Anterior cingulate cortex (tissue), 58 donors: ENCODE results near the gene RNF150.
"Not testable (repeated sequence)": the region's sequence is repeated elsewhere in the genome, so short reads cannot be mapped to it uniquely, and the experiment has no call there.

Experiments
- DNase-seq, 58 donors: peaks; one replicate each; lab custom pipeline; 2025; lab: John Stamatoyannopoulos, UW

RNF150 gene

DNA sequence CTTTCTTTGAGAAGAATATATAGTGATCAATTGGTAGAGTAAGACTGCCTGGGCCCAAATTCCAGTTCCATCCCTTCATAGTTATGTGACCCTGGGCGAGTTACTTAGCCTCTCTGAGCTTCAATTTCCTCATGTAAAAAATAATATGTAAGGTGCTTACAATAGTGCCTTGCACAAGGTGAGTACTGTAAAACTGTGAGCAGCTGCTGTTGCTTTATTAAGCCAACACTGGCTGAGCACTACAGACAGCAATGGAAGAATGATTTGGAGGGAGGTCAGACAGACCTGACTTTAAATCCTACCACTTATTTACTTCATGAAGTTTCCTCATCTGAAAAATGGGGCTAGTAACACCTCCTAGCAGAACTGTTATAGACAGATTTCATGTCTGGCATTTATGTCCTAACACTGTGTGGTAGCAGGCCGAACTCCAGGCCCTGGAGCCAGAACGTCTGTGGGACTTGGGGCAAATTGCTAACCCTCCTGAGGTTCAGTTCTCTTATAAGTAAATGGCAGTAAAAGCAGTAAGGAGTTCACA lies 53.8 kb downstream of the RNF150 start:
- no peak for DNase-seq

- no peak for DNase-seq
These were observed 54.4 kb downstream of the RNF150 start for GRCh38 chr4:141078871-141079270.

GRCh38 chr4:141077611-141078225 lies 55.6 kb downstream of the RNF150 start:
- no peak for DNase-seq

- no peak for DNase-seq
These were observed 57.7 kb downstream of the RNF150 start for GRCh38 chr4:141075553-141075952.

GRCh38 chr4:141074098-141074878 lies 59.0 kb downstream of the RNF150 start:
- DNase-seq: no peak

- DNase-seq: no peak
These were observed 66.6 kb downstream of the RNF150 start for GRCh38 chr4:141066690-141067089.

GRCh38 chr4:141065872-141066271 lies 67.4 kb downstream of the RNF150 start:
- no peak for DNase-seq

DNA sequence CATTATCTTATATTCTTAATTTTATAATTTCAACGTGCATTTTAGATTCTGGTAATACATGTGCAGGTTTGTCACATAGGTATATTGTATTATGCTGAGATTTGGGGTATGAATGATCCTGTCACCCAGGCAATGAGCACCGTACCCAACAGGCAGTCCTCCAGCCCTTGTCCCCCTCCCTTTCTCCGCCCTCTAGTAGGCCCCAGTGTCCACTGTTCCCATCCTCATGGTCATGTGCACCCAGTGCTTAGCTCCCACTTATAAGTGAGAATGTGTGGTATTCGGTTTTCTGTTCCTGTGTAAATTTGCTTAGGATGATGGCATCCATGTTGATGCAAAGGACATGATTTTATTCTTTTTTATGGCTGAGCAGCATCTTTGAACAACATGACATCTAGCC lies 70.6 kb downstream of the RNF150 start:
- DNase-seq: no peak

DNA sequence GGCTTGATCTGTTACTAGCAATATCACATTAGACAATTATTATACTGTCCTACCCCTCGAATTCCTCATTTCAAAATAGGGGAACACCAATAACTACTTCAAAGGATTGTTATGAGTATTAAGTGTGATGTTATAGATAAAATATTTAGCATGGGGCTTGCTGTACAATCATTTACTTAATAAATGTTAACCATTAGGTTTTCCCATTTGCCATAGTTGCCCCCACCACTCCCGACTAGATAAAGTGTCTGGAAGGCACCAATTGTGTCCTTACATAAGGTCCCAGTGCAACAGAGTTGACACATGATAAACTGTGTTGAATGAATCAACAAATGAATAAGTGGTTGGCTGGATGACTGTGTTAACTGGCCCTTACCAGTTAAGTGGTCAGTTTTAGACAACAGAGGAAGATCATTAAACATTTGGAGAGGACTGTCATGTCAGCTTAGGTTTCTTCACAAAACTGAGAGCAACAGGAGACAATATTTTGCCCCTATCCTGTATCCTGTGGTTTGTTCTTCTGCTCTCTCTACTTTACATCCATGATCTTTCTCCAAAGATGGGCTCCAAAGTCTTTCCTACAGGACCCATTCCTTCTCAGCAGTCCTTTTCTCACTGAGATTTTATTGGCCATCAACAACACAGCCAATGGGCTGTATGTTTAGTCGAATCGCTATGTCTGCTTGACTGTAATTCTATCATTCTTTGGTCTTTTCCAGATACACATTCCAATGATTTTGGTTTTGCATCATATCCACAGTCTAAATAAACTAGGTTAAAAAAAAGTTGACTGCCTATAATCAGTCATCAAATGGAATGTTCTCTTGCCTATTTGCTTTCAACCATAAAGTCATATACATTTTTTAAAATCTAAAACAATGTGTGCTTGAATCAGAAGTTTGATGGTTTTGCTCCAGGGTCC lies 74.4 kb downstream of the RNF150 start:
- no peak for DNase-seq

- DNase-seq: no peak
These were observed 75.7 kb downstream of the RNF150 start for GRCh38 chr4:141057582-141057981.

GRCh38 chr4:141056473-141056872 lies 76.8 kb downstream of the RNF150 start:
- DNase-seq: no peak

DNA sequence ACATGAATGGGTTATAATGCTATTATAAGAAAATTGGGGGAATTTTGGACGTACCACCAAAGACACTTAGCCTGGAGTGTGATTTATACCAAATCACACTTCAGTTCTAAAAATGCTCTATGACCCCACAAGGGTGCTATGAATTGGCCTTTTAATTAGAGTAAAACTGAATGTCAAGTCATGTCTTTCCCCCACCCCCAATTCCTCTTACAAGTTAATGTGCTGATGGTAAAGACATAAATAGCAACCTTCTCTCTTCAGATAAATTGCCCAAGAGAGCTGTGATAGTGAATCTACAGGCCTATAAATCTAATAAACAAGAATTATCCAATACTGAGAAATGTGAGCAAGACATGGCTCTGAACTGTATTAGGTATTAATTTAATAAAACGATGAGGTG lies 78.8 kb downstream of the RNF150 start:
- no peak for DNase-seq

DNA sequence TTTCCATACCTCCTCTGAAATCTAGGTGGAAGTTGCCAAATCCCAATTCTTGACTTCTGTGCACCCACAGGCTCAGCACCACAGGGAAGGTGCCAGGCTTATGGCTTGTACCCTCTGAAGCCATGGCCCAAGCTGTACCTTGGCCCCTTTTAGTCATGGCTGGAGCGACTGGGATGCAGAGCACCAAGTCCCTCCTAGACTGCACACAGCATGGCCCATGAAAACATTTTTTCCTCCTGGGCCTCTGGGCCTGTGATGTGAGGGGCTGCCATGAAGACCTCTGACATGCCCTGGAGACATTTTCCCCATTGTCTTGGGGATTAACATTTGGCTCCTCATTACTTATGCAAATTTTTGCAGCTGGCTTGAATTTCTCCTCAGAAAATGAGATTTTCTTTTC lies 82.3 kb downstream of the RNF150 start:
- DNase-seq: not testable (repeated sequence)

- no peak for DNase-seq
These were observed 85.9 kb downstream of the RNF150 start for GRCh38 chr4:141047228-141047884.

DNA sequence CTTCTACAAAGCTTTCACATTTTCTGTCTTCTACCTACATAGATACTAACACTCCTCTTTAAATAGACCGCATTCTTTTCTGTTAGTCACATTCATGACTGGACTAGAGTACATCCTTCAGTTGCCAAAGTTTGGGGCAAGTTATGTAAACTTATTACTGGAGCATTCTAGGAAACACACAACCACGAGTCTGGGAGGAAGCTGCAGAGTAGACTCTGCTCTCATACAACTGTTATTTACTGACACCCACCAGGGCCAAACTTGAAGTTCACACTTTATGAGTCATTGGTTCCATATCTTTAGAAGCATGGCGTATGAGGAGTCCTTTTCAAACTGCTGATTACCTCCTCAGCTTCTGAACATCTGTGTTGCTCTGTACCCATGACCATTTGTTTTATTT lies 87.0 kb downstream of the RNF150 start:
- DNase-seq: peak in 6 of 58 donors; percentile 1 to 48 (median 13)

DNA sequence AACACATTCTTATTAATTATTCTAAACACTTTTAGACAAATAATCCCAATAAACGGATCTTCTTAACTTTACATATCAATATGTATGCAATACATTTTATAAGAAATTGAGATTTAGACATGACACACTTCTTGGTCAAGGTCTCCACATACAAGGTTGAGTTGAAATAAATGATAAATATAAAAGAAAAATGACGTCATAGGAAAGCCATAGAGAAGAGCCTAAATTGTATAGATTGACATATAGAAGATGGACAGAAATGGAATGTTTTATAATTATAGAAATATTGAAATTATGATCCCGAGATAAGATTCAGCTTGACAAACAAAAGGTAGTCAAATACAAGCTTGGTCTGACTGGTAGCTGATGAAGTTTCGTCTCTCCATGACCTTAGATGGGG lies 87.4 kb downstream of the RNF150 start:
- no peak for DNase-seq

- DNase-seq: no peak
These were observed 92.2 kb downstream of the RNF150 start for GRCh38 chr4:141041021-141041476.

DNA sequence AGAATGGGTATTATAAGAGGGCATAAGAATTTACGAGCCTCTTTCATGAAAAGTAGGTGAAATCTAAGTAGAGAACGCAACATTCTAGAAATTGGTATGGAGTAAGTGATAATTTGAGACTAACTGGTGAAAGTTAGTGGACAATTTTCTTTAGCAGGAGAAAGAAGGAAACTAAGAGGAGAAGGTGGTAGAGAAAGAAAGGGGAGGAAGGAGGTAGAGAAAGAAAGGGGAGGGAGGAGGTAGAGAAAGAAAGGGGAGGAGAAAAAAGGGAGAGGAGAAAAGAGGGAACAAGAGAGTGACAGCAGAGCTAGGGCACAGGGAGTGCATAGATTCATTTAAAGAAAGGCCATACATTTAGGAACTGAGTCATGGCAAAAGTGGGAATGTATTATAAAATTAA lies 94.1 kb downstream of the RNF150 start:
- no peak for DNase-seq

DNA sequence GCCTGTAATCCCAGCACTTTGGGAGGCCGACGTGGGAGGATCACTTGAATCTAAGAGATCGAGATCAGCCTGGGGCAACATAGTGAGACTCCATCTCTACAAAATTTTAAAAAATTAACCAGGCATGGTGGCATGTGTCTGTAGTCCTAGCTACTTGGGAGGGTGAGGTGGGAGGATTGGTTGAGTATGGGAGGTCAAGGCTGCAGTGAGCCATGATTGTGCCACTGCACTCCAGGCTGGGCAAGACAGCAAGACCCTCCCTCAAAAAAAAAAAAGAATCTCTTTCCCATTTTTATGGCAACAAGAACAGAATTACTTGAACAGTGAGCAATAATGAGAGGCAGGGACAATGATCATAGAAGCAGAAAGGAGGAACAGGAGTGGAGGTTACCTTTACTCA lies 94.8 kb downstream of the RNF150 start:
- DNase-seq: no peak

GRCh38 chr4:141037446-141037845 lies 95.8 kb downstream of the RNF150 start:
- no peak for DNase-seq
